Gastroesophageal sphincter (tissue), 4 donors: ENCODE results near the gene TOLLIP. TPM values are rescaled to one million over a fixed set of nuclear protein-coding genes. Genes with fewer than 3 reads are reported as not detected.

Experiments used
- ATAC-seq: fragments of 150-250 bp; one replicate; pipeline ENCODE4 v1.9.1; 2016; ENCODE audit warnings: mild to moderate bottlenecking, moderate library complexity
- H3K27ac ChIP-seq, 4 donors: fragments of 200-600 bp; sonication (generic) in 3 of 4; 1 replicate in 3 of 4; 2 replicates in 1 of 4; pipeline ENCODE4 v1.5.1; 2016 to 2019
- H3K27me3 ChIP-seq: fragments of 200-600 bp; sonication (generic); one replicate; pipeline ENCODE4 v1.5.1; 2019
- H3K36me3 ChIP-seq, 2 donors: fragments of 200-600 bp; sonication (generic); one replicate each; pipeline ENCODE4 v1.5.1; 2019; ENCODE audit warnings: control low read depth in 1 of 2
- H3K4me1 ChIP-seq, 3 donors: fragments of 200-600 bp; sonication (generic); 1 replicate in 2 of 3; 2 replicates in 1 of 3; pipeline ENCODE4 v1.5.1; 2016 to 2019; ENCODE audit warnings: control low read depth in 2 of 3
- H3K4me3 ChIP-seq, 2 donors: fragments of 200-600 bp; sonication (generic); one replicate each; pipeline ENCODE4 v1.5.1; 2019; ENCODE audit warnings: mild to moderate bottlenecking in 1 of 2, moderate library complexity in 1 of 2
- H3K9me3 ChIP-seq, 3 donors: fragments of 200-600 bp; sonication (generic); one replicate each; pipeline ENCODE4 v1.5.1; 2017 to 2019; ENCODE audit warnings: control low read depth in 2 of 3
- EP300 ChIP-seq: sonication (generic); formaldehyde crosslinking; IDR thresholded peaks from one replicate; pipeline ENCODE4 v1.6.1; 2017; ENCODE audit warnings: antibody characterized with exemption, mild to moderate bottlenecking
- POLR2A ChIP-seq, 2 donors: fragments of 450-650 bp; IDR thresholded peaks; one replicate each; pipeline ENCODE4 v1.6.1; 2017; ENCODE audit warnings: antibody characterized with exemption in 2 of 2, mild to moderate bottlenecking in 2 of 2, moderate library complexity in 1 of 2
- POLR2AphosphoS5 ChIP-seq: sonication (generic); formaldehyde crosslinking; IDR thresholded peaks from one replicate; pipeline ENCODE4 v1.6.1; 2017; ENCODE audit warnings: antibody characterized with exemption
- WGBS, 2 donors: methylation state at CpG; one replicate each; pipeline ENCODE4 v1.1.5; 2018; ENCODE audit warnings: low coverage in 1 of 2; 5-methylcytosine and 5-hydroxymethylcytosine counted together
- total RNA-seq, 4 donors: library from RNA; depleted of rRNA; stranded (reverse); fragments of >200 nt; gene quantifications; one replicate each; pipeline ENCODE4 v1.1.0, GENCODE V29; 2016
- TF ChIP-seq, protein P1 (sequence below), 4 experiments: fragments of 200-600 bp in 2 of 4; fragments of 450-650 bp in 2 of 4; sonication (generic) in 1 of 4; IDR thresholded peaks; one replicate each; pipeline ENCODE4 v1.5.1; 2017 to 2019; ENCODE audit warnings: antibody characterized with exemption in 4 of 4, mild to moderate bottlenecking in 2 of 4, moderate library complexity in 2 of 4

TOLLIP gene
- total RNA-seq, 4 donors from 2014 or later = 42.3 to 70.6 (median 49.1) TPM

DNA sequence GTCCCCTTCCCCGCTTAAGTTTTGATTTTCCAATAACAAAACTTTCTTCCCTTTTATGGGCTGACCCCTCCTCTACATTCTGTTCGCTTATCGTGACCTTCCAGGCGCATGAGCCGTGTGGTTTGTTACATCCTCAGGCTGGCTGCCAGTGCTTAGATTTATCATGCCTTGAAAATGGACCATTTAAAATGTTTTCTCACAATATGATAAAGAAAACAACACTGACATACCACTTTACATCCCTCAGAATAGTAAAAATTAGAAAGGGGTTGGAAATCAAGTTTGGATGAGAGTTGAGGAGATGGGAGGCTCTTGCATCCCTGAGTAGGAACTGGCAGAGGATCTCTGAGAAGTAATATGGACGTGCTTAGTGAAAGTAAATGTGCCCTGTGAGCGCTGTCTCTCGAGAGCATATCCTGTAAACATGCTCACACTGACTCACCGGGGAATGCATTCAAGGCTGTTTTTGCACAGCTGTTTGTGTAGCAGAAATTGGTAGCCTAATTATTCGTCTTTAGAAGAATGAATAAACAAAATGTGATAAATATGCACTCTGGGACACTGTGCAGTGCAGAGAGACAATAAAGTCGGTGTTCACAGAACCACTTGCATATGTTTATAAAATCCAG lies 17.1 kb upstream of the TOLLIP start:
- 61 to 77% methylated on average over 6 to 11 of the region's 11 CpGs for WGBS, 2 donors
- TF ChIP-seq POLR2AphosphoS5 (peak; percentile 39), EP300 (no peak), POLR2A (IDR thresholded peaks at IDR 0.05) (no peak)
- TF ChIP-seq, protein P1, sequence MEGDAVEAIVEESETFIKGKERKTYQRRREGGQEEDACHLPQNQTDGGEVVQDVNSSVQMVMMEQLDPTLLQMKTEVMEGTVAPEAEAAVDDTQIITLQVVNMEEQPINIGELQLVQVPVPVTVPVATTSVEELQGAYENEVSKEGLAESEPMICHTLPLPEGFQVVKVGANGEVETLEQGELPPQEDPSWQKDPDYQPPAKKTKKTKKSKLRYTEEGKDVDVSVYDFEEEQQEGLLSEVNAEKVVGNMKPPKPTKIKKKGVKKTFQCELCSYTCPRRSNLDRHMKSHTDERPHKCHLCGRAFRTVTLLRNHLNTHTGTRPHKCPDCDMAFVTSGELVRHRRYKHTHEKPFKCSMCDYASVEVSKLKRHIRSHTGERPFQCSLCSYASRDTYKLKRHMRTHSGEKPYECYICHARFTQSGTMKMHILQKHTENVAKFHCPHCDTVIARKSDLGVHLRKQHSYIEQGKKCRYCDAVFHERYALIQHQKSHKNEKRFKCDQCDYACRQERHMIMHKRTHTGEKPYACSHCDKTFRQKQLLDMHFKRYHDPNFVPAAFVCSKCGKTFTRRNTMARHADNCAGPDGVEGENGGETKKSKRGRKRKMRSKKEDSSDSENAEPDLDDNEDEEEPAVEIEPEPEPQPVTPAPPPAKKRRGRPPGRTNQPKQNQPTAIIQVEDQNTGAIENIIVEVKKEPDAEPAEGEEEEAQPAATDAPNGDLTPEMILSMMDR (IDR thresholded peaks at IDR 0.05) = no peak

DNA sequence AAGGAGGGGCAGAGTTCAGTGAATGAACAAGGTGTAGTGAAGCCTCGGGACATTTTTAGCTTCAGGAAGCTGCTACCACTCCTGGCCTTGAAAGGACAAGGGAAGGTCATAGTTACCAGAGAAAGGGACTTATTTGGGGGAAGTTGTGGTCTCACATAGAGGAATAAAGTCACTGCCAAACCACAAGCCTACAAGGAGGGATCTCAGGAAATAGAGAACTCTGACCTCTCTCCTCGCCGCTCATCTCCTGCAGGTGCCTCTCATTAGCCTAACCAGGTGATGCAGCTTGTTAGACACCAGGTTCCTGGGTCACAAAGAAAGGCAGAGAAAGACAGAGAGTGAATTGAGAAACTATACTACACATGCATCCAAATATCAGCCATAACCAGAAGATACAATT lies 14.3 kb upstream of the TOLLIP start:
- no peak for TF ChIP-seq POLR2A (IDR thresholded peaks at IDR 0.05)
- TF ChIP-seq POLR2AphosphoS5 = no peak
- TF ChIP-seq, protein P1 (IDR thresholded peaks at IDR 0.05) = no peak
- no peak for TF ChIP-seq EP300
- Histone ChIP-seq H3K27me3 (peaks cover 10% of the 10 kb centered on the region), H3K27ac (no peak overlapping the region), H3K4me3 (no peak overlapping the region), H3K4me1 (no peaks in the 10 kb centered on the region), H3K36me3 (no peaks in the 10 kb centered on the region), H3K9me3 (peaks cover 0 to 13% (median 0%) of the 10 kb centered on the region in 3 donors)
- 64% methylated on average over 1 to 3 of the region's 3 CpGs for WGBS, 2 donors
- no peak for ATAC-seq

More for the DNA sequence above, 17.1 kb upstream of the TOLLIP start:
- H3K4me3 ChIP-seq = no peak overlapping the region
- no peaks in the 10 kb centered on the region for H3K36me3 ChIP-seq
- ATAC-seq = no peak
- H3K9me3 ChIP-seq = peaks cover 0 to 13% (median 0%) of the 10 kb centered on the region in 3 donors
- no peaks in the 10 kb centered on the region for H3K4me1 ChIP-seq
- H3K27ac ChIP-seq = no peak overlapping the region
- H3K27me3 ChIP-seq = peaks cover 4% of the 10 kb centered on the region

DNA sequence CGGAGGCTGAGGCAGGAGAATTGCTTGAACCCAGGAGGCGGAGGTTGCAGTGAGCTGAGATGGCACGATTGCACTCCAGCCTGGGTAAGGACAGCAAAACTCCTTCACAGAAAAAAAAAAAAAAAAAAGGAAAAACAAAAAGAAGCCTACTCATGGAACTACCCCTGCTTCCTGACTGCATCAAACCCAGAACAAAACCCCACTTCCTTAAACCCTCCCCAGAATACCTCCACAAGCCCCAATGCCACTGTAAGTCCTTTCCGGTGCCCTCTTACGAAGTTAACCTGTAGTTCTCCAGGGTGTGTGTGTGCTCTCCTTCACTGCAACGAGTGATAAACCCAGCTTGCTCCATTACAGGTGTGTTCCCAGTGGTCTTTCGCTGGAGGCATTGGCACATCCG lies 8.6 kb upstream of the TOLLIP start:
- Histone ChIP-seq H3K27ac (no peak overlapping the region), H3K4me3 (no peak overlapping the region), H3K9me3 (no peaks in the 10 kb centered on the region), H3K4me1 (no peaks in the 10 kb centered on the region), H3K36me3 (no peaks in the 10 kb centered on the region), H3K27me3 (peaks cover 6% of the 10 kb centered on the region)
- no peak for ATAC-seq
- TF ChIP-seq, protein P1 (IDR thresholded peaks at IDR 0.05) = no peak
- TF ChIP-seq POLR2AphosphoS5 (no peak), POLR2A (IDR thresholded peaks at IDR 0.05) (no peak), EP300 (no peak)
- 82 to 90% methylated on average over 5 to 8 of the region's 8 CpGs for WGBS, 2 donors

DNA sequence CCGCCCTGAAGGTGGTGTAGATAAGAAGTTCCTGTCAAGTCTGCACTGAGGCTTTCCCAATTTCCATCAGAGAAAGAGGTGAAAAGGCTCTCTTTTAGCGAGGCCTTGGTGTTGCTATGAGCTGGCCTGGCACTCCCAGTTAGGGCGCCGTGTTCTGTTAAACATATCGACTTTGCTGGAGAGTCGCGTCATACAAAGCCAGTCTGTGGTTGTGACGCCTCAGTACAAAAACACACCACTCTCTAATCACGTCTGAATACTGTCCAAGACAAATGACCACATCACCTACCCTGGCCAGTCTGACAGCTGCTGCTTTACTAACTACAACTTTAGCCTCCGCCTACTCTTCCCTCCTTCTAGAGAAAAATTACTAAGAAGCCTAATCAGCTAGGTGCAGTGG lies 8.0 kb upstream of the TOLLIP start:
- WGBS, 2 donors = 87 to 100% methylated on average over 1 to 10 of the region's 10 CpGs
- no peak for TF ChIP-seq POLR2A (IDR thresholded peaks at IDR 0.05)
- no peak for TF ChIP-seq EP300
- TF ChIP-seq POLR2AphosphoS5 = no peak
- TF ChIP-seq, protein P1 (IDR thresholded peaks at IDR 0.05) = no peak
- Histone ChIP-seq H3K27me3 (peaks cover 6% of the 10 kb centered on the region), H3K27ac (no peak overlapping the region), H3K4me1 (no peaks in the 10 kb centered on the region), H3K9me3 (no peaks in the 10 kb centered on the region), H3K36me3 (no peaks in the 10 kb centered on the region), H3K4me3 (no peak overlapping the region)
- ATAC-seq = no peak

DNA sequence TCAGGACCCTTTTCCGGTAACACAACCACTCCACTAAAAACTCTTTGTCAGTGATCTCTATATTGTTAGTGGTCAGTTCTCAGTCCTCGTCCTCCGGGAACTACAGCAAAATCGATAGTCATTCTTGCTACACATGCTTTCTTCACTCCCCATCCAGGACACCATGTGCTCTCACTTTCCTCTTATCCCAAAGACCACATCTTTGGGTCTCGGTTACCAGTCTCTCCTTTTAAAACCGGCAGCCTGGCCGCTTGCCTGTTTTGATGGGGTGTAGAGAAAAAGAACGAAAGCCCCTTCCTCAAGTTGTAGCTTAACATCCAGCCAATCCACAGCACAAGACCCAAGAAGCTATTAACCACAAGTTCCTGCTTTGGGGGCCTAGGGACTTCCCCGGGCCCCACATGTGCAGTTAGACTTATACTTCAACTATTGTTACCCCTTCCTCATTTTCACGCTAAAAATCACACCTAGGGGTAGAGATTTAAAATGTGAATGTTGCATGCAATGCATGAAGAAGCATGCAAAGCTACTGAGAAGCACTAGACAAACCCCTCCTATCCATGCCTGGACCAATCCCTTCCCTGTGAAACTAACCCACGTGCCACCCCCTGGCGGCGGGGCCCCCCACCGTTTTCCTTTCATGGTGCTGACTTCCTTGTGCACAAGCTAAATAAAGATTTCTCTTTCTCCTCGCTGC lies 1.5 kb upstream of the TOLLIP start:
- 86 to 87% methylated on average over 9 to 11 of the region's 15 CpGs for WGBS, 2 donors
- H3K4me3 ChIP-seq = peak overlapping the region in 1 of 2 donors; percentile 85
- no peak for ATAC-seq
- H3K36me3 ChIP-seq = peaks cover 0 to 7% of the 10 kb centered on the region in 2 donors
- no peaks in the 10 kb centered on the region for H3K27me3 ChIP-seq
- peaks cover 0 to 6% (median 0%) of the 10 kb centered on the region in 3 donors for H3K9me3 ChIP-seq
- no peak for TF ChIP-seq EP300
- TF ChIP-seq POLR2AphosphoS5 = no peak
- TF ChIP-seq, protein P1 (IDR thresholded peaks at IDR 0.05) = no peak
- no peak for TF ChIP-seq POLR2A (IDR thresholded peaks at IDR 0.05)
- H3K27ac ChIP-seq = peak overlapping the region in 2 of 4 donors; percentile 92 to 98
- H3K4me1 ChIP-seq = peaks cover 0 to 43% (median 23%) of the 10 kb centered on the region in 3 donors
